HFFc6 (cell line): Measurements from ENCODE around the gene DNAH1. TPM values are rescaled to one million over a fixed set of nuclear protein-coding genes. Genes with fewer than 3 reads are reported as not detected.

Experiments used
- DNase-seq: peaks from one replicate; pipeline ENCODE4 v3.0.0-alpha.2; 2018
- H3K27ac Mint-ChIP-seq: 2 replicates; pipeline ENCODE4 v1.8.0; 2020; ENCODE audit warnings: mild to moderate bottlenecking, mixed read lengths
- H3K27me3 Mint-ChIP-seq: 2 replicates; pipeline ENCODE4 v1.8.0; 2021; ENCODE audit warnings: mild to moderate bottlenecking, moderate library complexity, mixed read lengths; ENCODE audit not compliant: insufficient read depth
- H3K36me3 Mint-ChIP-seq: 2 replicates; pipeline ENCODE4 v1.8.0; 2021; ENCODE audit warnings: low read depth, mixed read lengths
- H3K4me1 Mint-ChIP-seq: 2 replicates; pipeline ENCODE4 v1.8.0; 2020; ENCODE audit warnings: low read depth, mixed read lengths
- H3K4me3 Mint-ChIP-seq: 2 replicates; pipeline ENCODE4 v1.8.0; 2020; ENCODE audit warnings: mild to moderate bottlenecking, moderate library complexity, mixed read lengths
- H3K9me3 Mint-ChIP-seq: 2 replicates; pipeline ENCODE4 v1.8.0; 2020; ENCODE audit warnings: mild to moderate bottlenecking, mixed read lengths
- CTCF ChIP-seq: fragments of 200-600 bp; sonication (generic); IDR thresholded peaks from 2 replicates; pipeline ENCODE4 v1.5.0; 2021; ENCODE audit warnings: antibody characterized with exemption, mild to moderate bottlenecking
- total RNA-seq, 6 experiments: library from RNA; stranded (reverse); fragmentation: NEBNext Ultra II Directional; extraction: Animal tissue kit (Norgen Biotek cat#: 25700); gene quantifications; 2 replicates in 1 of 6; 3 replicates in 5 of 6; pipeline ENCODE4 v1.2.3, GENCODE V29; 2021

DNAH1 gene
- total RNA-seq, 6 experiments from 2014 or later: 1.4 to 2.1 (median 1.8) TPM

GRCh38 chr3:52420388-52420787 lies 104.3 kb downstream of the DNAH1 start:
- no peak for DNase-seq
- H3K4me3 Mint-ChIP-seq: no peak overlapping the region
- no peaks in the 10 kb centered on the region for H3K36me3 Mint-ChIP-seq
- no peak for TF ChIP-seq CTCF
- H3K4me1 Mint-ChIP-seq: no peaks in the 10 kb centered on the region
- H3K27me3 Mint-ChIP-seq: peaks cover 5% of the 10 kb centered on the region; the same call in 1 of the 2 replicates
- no peak overlapping the region for H3K27ac Mint-ChIP-seq
- H3K9me3 Mint-ChIP-seq: no peaks in the 10 kb centered on the region

GRCh38 chr3:52422669-52423068 lies 106.5 kb downstream of the DNAH1 start:
- DNase-seq: no peak
- Mint-ChIP-seq H3K27me3 (peaks cover 5% of the 10 kb centered on the region; the same call in 1 of the 2 replicates), H3K4me3 (no peak overlapping the region), H3K9me3 (no peaks in the 10 kb centered on the region), H3K4me1 (no peaks in the 10 kb centered on the region; the same call in 1 of the 2 replicates), H3K36me3 (no peaks in the 10 kb centered on the region), H3K27ac (no peak overlapping the region)
- no peak for TF ChIP-seq CTCF

- Mint-ChIP-seq H3K36me3 (no peaks in the 10 kb centered on the region), H3K4me1 (no peaks in the 10 kb centered on the region; the same call in 1 of the 2 replicates), H3K27me3 (peaks cover 5% of the 10 kb centered on the region), H3K9me3 (no peaks in the 10 kb centered on the region), H3K4me3 (no peak overlapping the region), H3K27ac (no peak overlapping the region)
- no peak for TF ChIP-seq CTCF
- DNase-seq: no peak
These were observed 107.1 kb downstream of the DNAH1 start for GRCh38 chr3:52423173-52423572.

GRCh38 chr3:52428151-52429005 lies 112.3 kb downstream of the DNAH1 start:
- TF ChIP-seq CTCF: peak; percentile 85
- H3K4me1 Mint-ChIP-seq: peaks cover 6% of the 10 kb centered on the region
- peaks cover 14% of the 10 kb centered on the region for H3K27me3 Mint-ChIP-seq
- DNase-seq: peak; percentile 74
- no peaks in the 10 kb centered on the region for H3K9me3 Mint-ChIP-seq
- H3K4me3 Mint-ChIP-seq: no peak overlapping the region
- no peak overlapping the region for H3K27ac Mint-ChIP-seq
- H3K36me3 Mint-ChIP-seq: no peaks in the 10 kb centered on the region

GRCh38 chr3:52429031-52429430 lies 112.9 kb downstream of the DNAH1 start:
- no peaks in the 10 kb centered on the region for H3K36me3 Mint-ChIP-seq
- H3K27me3 Mint-ChIP-seq: peaks cover 15% of the 10 kb centered on the region
- TF ChIP-seq CTCF: no peak
- no peak overlapping the region for H3K27ac Mint-ChIP-seq
- H3K9me3 Mint-ChIP-seq: no peaks in the 10 kb centered on the region
- H3K4me3 Mint-ChIP-seq: no peak overlapping the region
- no peak for DNase-seq
- peaks cover 6% of the 10 kb centered on the region for H3K4me1 Mint-ChIP-seq
